AG04449 (cell line): ENCODE results near the gene LRRN4CL.
A peak's percentile ranks its signal among the peaks of the same experiment; 100 is the strongest.

Source experiments
- CTCF ChIA-PET: fragments of 350-600 bp; formaldehyde crosslinking; extraction: SDS; loops from one replicate; lab custom pipeline; 2021; ENCODE audit warnings: antibody characterized with exemption; lab: Yijun Ruan, JAX
- POLR2A ChIA-PET: fragments of 400-600, 350-600 bp; formaldehyde crosslinking; extraction: SDS; loops from one replicate; lab custom pipeline; 2020; ENCODE audit warnings: antibody characterized with exemption, inconsistent platforms; lab: Yijun Ruan, JAX
- DNase-seq: peaks from one replicate; pipeline ENCODE4 v3.0.0-alpha.2; 2010; ENCODE audit warnings: low read depth, low spot score
- H3K4me3 ChIP-seq: 2 replicates; pipeline ENCODE4 v1.5.1; 2011; ENCODE audit warnings: low read depth, mild to moderate bottlenecking, control low read depth, low read length
- CTCF ChIP-seq: IDR thresholded peaks from one replicate; pipeline ENCODE4 v1.5.1; 2011; ENCODE audit warnings: mild to moderate bottlenecking, moderate library complexity, low read length, control low read depth, inconsistent platforms; ENCODE audit not compliant: insufficient read depth; ENCODE audit errors: missing control alignments

Gene LRRN4CL

GRCh38 chr11:62727165-62727871, 38.0 kb upstream of the LRRN4CL start, which contains the start of gene HNRNPUL2:
Gene HNRNPUL2 (minus strand): TSS chr11:62727457. CDS start chr11:62727156, 301 bp downstream.
- POLR2A ChIA-PET: interaction anchor here (0.5 to 2.5 kb wide), 19 partner anchors 10 to 1008 kb away, joined by 3 to 24 read pairs (median 4); partner anchors contain the start of genes C11orf98, CSKMT, GNG3 and LRRN4CL
- CTCF ChIA-PET: interaction anchor here (0.7 to 1.7 kb wide), 5 partner anchors 10 to 336 kb away, joined by 3 to 6 read pairs (median 3); no protein-coding TSS in a partner anchor
- DNase-seq: peak; percentile 92
- TF ChIP-seq CTCF: peak; percentile 0
- peak within 1 kb of the TSS; percentile 96 for H3K4me3 ChIP-seq

GRCh38 chr11:62726915-62727164, 37.5 kb upstream of the LRRN4CL start:
- ChIA-PET CTCF (interaction anchor here (0.7 to 1.7 kb wide), 6 partner anchors 10 to 335 kb away, joined by 3 to 6 read pairs (median 3); no protein-coding TSS in a partner anchor), POLR2A (interaction anchor here (0.5 to 2.5 kb wide), 14 partner anchors 10 to 1008 kb away, joined by 3 to 24 read pairs (median 4); partner anchors contain the start of genes C11orf98, CSKMT, GNG3 and TAF6L)
- no peak for DNase-seq
- TF ChIP-seq CTCF: peak; percentile 4
- peak overlapping the region; percentile 94 for H3K4me3 ChIP-seq

GRCh38 chr11:62726156-62726914, 37.0 kb upstream of the LRRN4CL start:
- ChIA-PET POLR2A (interaction anchor here (0.7 to 2.5 kb wide), 8 partner anchors 9 to 1007 kb away, joined by 3 to 24 read pairs (median 6); partner anchors contain the start of genes C11orf98, CSKMT, GNG3 and TAF6L), CTCF (interaction anchor here (1.4 to 1.7 kb wide), 3 partner anchors 15 to 335 kb away, joined by 3 to 6 read pairs (median 5); no protein-coding TSS in a partner anchor)

GRCh38 chr11:62725646-62726045, 36.3 kb upstream of the LRRN4CL start:
- TF ChIP-seq CTCF: no peak
- ChIA-PET CTCF (interaction anchor here (1.7 kb wide), 1 partner anchor 61 kb away, joined by 5 read pairs; no protein-coding TSS in a partner anchor), POLR2A (interaction anchor here (2.5 kb wide), 1 partner anchor 20 kb away, joined by 15 read pairs; no protein-coding TSS in a partner anchor)
- DNase-seq: no peak
- H3K4me3 ChIP-seq: peak overlapping the region; percentile 94

More at GRCh38 chr11:62726156-62726914, 37.0 kb upstream of the LRRN4CL start:
- peak overlapping the region; percentile 94 for H3K4me3 ChIP-seq
- DNase-seq: no peak
- no peak for TF ChIP-seq CTCF

- ChIA-PET POLR2A (interaction anchor here (0.9 to 1.2 kb wide), 3 partner anchors 16 to 117 kb away, joined by 3 to 5 read pairs (median 3); partner anchors contain the start of gene ZBTB3), CTCF (interaction anchor here (0.7 to 1.6 kb wide), 4 partner anchors 8 to 329 kb away, joined by 3 to 5 read pairs (median 4); no protein-coding TSS in a partner anchor)
- H3K4me3 ChIP-seq: peak overlapping the region; percentile 23
- no peak for TF ChIP-seq CTCF
- no peak for DNase-seq
Measured at GRCh38 chr11:62724171-62724570, 34.8 kb upstream of the LRRN4CL start.
